Fibroblast of the aortic adventitia (primary cell): Measurements from ENCODE around the gene GABRG3. TPM values are rescaled to one million over a fixed set of nuclear protein-coding genes. Genes with fewer than 3 reads are reported as not detected.

Source experiments
- DNase-seq: peaks from one replicate; pipeline ENCODE4 v3.0.0-alpha.2; 2010; ENCODE audit warnings: low read depth
- H3K4me3 ChIP-seq: 2 replicates; pipeline ENCODE4 v1.5.1; 2011; ENCODE audit warnings: low read depth, mild to moderate bottlenecking, control low read depth, low read length, moderate library complexity
- CTCF ChIP-seq: IDR thresholded peaks from 2 replicates; pipeline ENCODE4 v1.5.1; 2011; ENCODE audit warnings: mild to moderate bottlenecking, low read length, control low read depth, inconsistent platforms; ENCODE audit not compliant: insufficient read depth
- total RNA-seq: library from RNA; depleted of rRNA; stranded (reverse); fragments of >200 nt; gene quantifications from 2 replicates; pipeline ENCODE4 v1.2.3, GENCODE V29; 2012; ENCODE audit warnings: low replicate concordance

The GABRG3 gene
- total RNA-seq, 1 donor, result not detected

GRCh38 chr15:27124287-27124871, 153.4 kb downstream of the GABRG3 start:
- TF ChIP-seq CTCF, result no peak
- peak; percentile 25 for DNase-seq
- no peak overlapping the region for H3K4me3 ChIP-seq

- no peak overlapping the region for H3K4me3 ChIP-seq
- DNase-seq, result no peak
- TF ChIP-seq CTCF, result no peak
These were observed 154.2 kb downstream of the GABRG3 start for GRCh38 chr15:27125185-27125584.

- no peak for DNase-seq
- H3K4me3 ChIP-seq, result no peak overlapping the region
- no peak for TF ChIP-seq CTCF
These were observed 155.5 kb downstream of the GABRG3 start for GRCh38 chr15:27126449-27126848.

- no peak for DNase-seq
- TF ChIP-seq CTCF, result no peak
These were observed 157.0 kb downstream of the GABRG3 start for GRCh38 chr15:27127815-27128570.

GRCh38 chr15:27133249-27133648, 162.3 kb downstream of the GABRG3 start:
- TF ChIP-seq CTCF, result no peak
- DNase-seq, result no peak
- H3K4me3 ChIP-seq, result no peak overlapping the region

More at GRCh38 chr15:27127815-27128570, 157.0 kb downstream of the GABRG3 start:
- no peak overlapping the region for H3K4me3 ChIP-seq

- no peak for TF ChIP-seq CTCF
- no peak for DNase-seq
- H3K4me3 ChIP-seq, result no peak overlapping the region
These were observed 163.5 kb downstream of the GABRG3 start for GRCh38 chr15:27134481-27134880.
